Measurements from ENCODE around the gene AP5M1.
"Not testable (repeated sequence)": the region's sequence is repeated elsewhere in the genome, so short reads cannot be mapped to it uniquely, and the experiment has no call there.

Gene AP5M1

DNA sequence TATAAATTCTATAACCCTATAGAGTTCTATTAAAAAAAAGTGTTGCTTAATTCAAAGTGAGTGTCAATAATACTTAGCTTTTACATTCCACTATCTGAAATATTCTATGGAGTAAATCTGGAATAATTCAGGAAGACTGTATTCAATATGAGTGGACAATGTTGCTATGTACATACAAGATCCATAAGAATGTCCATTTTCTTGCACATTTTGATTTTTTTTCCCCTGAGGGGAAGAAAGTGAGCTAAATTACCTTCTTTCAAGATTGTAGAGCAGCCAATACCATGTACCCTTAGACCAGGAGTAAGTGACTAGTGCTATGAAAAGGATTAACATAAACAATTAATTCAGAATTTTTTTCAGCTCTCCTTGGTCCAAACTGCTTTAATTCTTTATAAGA, 25.5 kb upstream of the AP5M1 start:
- no peak for TF ChIP-seq CTCF (IDR thresholded peaks at IDR 0.05)
- H3K9me3 ChIP-seq (ENCODE audit: control insufficient read depth, low read length): no peaks in the 10 kb centered on the region
- no peaks in the 10 kb centered on the region for H3K27me3 ChIP-seq (ENCODE audit: control insufficient read depth, insufficient read depth, low read length)
- H3K27ac ChIP-seq: no peak overlapping the region
- no peak overlapping the region for H3K4me2 ChIP-seq (ENCODE audit: low read length)
- H3K9ac ChIP-seq: no peak overlapping the region
- H3K4me3 ChIP-seq (ENCODE audit: low read depth, low read length): no peak overlapping the region
- no peaks in the 10 kb centered on the region for H3K36me3 ChIP-seq (ENCODE audit: control insufficient read depth, insufficient read depth, low read length)
- no peaks in the 10 kb centered on the region for H3K4me1 ChIP-seq
- no peak overlapping the region for H2AFZ ChIP-seq
- no peaks in the 10 kb centered on the region for H3K79me2 ChIP-seq

GRCh38 chr14:57244106-57244505, 24.7 kb upstream of the AP5M1 start:
- Histone ChIP-seq H3K79me2 (no peaks in the 10 kb centered on the region), H3K9ac (no peak overlapping the region), H3K27me3 (ENCODE audit: control insufficient read depth, insufficient read depth, low read length) (no peaks in the 10 kb centered on the region), H3K4me1 (no peaks in the 10 kb centered on the region), H3K27ac (no peak overlapping the region), H3K9me3 (ENCODE audit: control insufficient read depth, low read length) (no peaks in the 10 kb centered on the region), H2AFZ (no peak overlapping the region), H3K36me3 (ENCODE audit: control insufficient read depth, insufficient read depth, low read length) (no peaks in the 10 kb centered on the region), H3K4me2 (ENCODE audit: low read length) (no peak overlapping the region), H3K4me3 (ENCODE audit: low read depth, low read length) (no peak overlapping the region)
- TF ChIP-seq CTCF (IDR thresholded peaks at IDR 0.05): no peak

DNA sequence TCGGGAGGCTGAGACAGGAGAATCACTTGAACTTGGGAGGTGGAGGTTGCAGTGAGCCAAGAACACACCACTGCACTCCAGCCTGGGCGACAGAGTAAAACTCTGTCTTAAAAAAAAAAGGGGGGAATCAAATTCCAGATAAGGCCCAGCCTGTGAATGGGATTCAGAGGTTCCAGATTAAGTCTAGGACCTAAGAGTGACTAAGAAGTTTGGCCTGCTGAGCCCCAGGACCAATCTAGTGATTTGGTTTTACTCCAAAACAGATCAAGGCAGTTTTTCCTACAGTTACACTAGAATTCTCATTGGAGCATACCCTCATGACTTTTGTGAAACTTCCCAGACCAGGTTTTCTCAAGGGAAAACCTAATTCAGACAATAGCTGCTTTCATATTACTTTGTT, 22.8 kb upstream of the AP5M1 start:
- no peak overlapping the region for H3K4me2 ChIP-seq (ENCODE audit: low read length)
- H3K27me3 ChIP-seq (ENCODE audit: control insufficient read depth, insufficient read depth, low read length): no peaks in the 10 kb centered on the region
- H3K27ac ChIP-seq: no peak overlapping the region
- no peak for TF ChIP-seq CTCF (IDR thresholded peaks at IDR 0.05)
- no peaks in the 10 kb centered on the region for H3K36me3 ChIP-seq (ENCODE audit: control insufficient read depth, insufficient read depth, low read length)
- H3K79me2 ChIP-seq: peaks cover 2% of the 10 kb centered on the region
- H3K4me1 ChIP-seq: no peaks in the 10 kb centered on the region
- no peak overlapping the region for H2AFZ ChIP-seq
- no peak overlapping the region for H3K9ac ChIP-seq
- no peaks in the 10 kb centered on the region for H3K9me3 ChIP-seq (ENCODE audit: control insufficient read depth, low read length)
- H3K4me3 ChIP-seq (ENCODE audit: low read depth, low read length): no peak overlapping the region

DNA sequence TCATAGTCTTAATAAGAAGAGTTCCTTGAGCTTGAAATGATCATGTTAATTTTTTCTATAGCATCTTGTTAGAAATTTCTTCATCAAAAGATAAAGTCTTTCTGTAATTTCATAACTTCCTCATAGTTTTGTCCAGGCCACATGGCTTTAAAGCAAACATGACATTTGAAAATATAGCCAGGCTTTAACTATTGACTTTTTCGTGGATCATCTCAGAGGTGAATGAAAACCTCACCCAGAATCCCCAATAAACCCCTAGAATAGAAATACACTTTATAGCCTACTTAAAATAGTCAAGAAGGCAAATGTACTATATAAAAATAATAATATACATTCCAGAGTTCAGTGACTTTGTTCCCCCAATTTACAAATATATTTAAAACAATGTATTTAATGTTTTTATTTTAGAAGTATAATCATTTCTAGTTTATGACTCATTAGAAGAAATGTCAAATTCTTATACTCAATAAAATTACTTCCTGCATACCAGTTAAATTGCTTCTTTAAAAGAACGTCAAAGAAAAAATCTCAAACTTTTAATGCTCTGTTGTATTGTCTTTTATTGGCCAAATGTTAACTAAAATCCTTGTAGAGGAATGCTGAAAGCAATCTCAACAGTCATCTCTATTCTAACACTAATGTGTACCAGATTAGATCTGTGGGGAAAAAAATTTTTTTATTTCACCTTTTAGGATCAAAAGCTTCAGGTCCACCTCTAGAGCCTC, 21.7 kb upstream of the AP5M1 start:
- H3K27ac ChIP-seq: no peak overlapping the region
- no peaks in the 10 kb centered on the region for H3K36me3 ChIP-seq (ENCODE audit: control insufficient read depth, insufficient read depth, low read length)
- H3K9me3 ChIP-seq (ENCODE audit: control insufficient read depth, low read length): no peaks in the 10 kb centered on the region
- no peak overlapping the region for H3K9ac ChIP-seq
- H2AFZ ChIP-seq: no peak overlapping the region
- H3K4me1 ChIP-seq: no peaks in the 10 kb centered on the region
- H3K27me3 ChIP-seq (ENCODE audit: control insufficient read depth, insufficient read depth, low read length): no peaks in the 10 kb centered on the region
- H3K4me2 ChIP-seq (ENCODE audit: low read length): no peak overlapping the region
- no peak for TF ChIP-seq CTCF (IDR thresholded peaks at IDR 0.05)
- H3K79me2 ChIP-seq: peaks cover 2% of the 10 kb centered on the region
- H3K4me3 ChIP-seq (ENCODE audit: low read depth, low read length): no peak overlapping the region

GRCh38 chr14:57254884-57255283, 13.9 kb upstream of the AP5M1 start:
- Histone ChIP-seq H3K4me3 (ENCODE audit: low read depth, low read length) (no peak overlapping the region), H3K4me1 (peaks cover 2% of the 10 kb centered on the region), H3K4me2 (ENCODE audit: low read length) (no peak overlapping the region), H3K79me2 (peaks cover 18% of the 10 kb centered on the region), H2AFZ (no peak overlapping the region), H3K36me3 (ENCODE audit: control insufficient read depth, insufficient read depth, low read length) (no peaks in the 10 kb centered on the region), H3K27me3 (ENCODE audit: control insufficient read depth, insufficient read depth, low read length) (no peaks in the 10 kb centered on the region), H3K9ac (no peak overlapping the region), H3K27ac (no peak overlapping the region), H3K9me3 (ENCODE audit: control insufficient read depth, low read length) (no peaks in the 10 kb centered on the region)
- TF ChIP-seq CTCF (IDR thresholded peaks at IDR 0.05): no peak

DNA sequence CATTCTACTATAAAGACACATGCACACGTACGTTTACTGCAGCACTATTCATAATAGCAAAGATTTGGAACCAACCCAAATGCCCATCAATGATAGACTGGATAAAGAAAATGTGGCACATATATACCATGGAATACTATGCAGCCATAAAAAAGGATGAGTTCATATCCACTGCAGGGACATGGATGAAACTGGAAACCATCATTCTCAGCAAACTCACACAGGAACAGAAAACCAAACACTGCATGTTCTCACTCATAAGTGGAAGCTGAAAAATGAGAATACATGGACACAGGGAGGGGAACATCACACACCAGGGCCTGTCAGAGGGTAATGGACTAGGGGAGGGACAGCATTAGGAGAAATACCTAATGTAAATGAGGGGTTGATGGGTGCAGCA, 10.6 kb upstream of the AP5M1 start:
- not testable (repeated sequence) for H3K9me3 ChIP-seq (ENCODE audit: control insufficient read depth, low read length); H2AFZ ChIP-seq; H3K9ac ChIP-seq; H3K27ac ChIP-seq; H3K4me3 ChIP-seq (ENCODE audit: low read depth, low read length); H3K27me3 ChIP-seq (ENCODE audit: control insufficient read depth, insufficient read depth, low read length); H3K4me2 ChIP-seq (ENCODE audit: low read length); H3K36me3 ChIP-seq (ENCODE audit: control insufficient read depth, insufficient read depth, low read length); H3K4me1 ChIP-seq
- H3K79me2 ChIP-seq: peaks cover 32% of the 10 kb centered on the region
